Measurements from ENCODE around the gene DTX3.
"Not testable (repeated sequence)": the region's sequence is repeated elsewhere in the genome, so short reads cannot be mapped to it uniquely, and the experiment has no call there.

Gene DTX3

DNA sequence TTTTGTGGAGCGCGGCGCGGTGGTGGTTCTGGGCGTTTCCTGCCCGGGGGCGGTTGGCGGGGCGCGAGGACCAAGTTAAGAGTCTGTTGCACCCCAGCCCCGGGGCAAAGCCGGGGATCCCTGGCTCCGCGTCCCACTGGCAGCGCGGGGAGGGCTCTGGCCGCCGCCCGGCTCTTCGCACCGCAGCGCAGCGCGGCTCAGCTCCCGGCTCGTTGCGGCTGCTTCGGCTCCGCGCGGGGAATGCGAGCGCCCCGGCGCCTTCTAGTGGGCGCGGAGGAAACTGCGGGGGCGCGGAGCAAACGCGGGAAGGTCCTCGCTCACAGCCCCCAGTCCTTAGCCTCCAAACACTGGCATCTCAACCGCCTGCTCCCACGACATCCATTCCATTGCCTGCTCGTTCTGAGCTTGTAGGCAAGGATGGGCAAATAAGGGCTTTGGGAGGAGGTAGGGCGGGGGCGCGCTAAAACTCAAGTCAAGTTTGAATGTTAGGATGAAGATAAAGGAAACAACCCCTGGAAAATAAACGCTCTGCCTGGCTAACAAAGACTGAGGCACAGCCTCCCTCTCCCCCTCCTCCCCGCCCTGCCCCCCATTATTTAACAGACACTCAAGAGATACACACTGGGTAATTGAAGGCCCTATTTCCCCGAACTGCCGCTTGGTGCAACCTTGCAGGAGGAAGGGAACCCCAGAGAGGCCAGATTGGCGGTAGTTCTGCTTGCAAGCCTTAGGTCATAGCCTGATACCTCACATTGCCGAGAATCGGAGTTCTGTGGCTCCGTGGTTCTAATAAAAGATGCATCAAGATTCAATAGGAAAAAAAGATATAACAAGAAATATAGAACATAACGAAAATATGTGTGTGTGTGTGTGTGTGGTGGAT lies 28.6 kb downstream of the DTX3 start, which contains the start of gene B4GALNT1:
B4GALNT1 (minus strand) TSS at position 244 of the 883 bp plus-strand sequence. CDS start 1,069 bp downstream, outside the sequence.
- peak; percentile 34 for DNase-seq

DNA sequence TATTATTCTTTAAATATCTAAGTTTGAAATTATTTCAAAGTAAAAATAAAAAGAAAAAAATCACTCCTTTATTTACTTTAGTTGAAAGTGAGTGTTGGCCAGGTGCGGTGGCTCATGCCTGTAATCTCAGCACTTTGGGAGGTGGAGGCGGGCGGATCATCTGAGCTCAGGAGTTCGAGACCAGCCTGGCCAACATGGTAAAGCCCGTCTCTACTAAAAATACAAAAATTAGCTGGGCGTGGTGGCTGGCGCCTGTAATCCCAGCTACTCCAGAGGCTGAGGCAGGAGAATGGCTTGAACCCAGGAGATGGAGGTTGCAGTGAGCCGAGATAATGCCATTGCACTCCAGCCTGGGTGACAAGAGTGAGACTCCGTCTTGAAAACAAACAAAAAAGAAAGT lies 32.1 kb downstream of the DTX3 start:
- DNase-seq, result not testable (repeated sequence)

DNA sequence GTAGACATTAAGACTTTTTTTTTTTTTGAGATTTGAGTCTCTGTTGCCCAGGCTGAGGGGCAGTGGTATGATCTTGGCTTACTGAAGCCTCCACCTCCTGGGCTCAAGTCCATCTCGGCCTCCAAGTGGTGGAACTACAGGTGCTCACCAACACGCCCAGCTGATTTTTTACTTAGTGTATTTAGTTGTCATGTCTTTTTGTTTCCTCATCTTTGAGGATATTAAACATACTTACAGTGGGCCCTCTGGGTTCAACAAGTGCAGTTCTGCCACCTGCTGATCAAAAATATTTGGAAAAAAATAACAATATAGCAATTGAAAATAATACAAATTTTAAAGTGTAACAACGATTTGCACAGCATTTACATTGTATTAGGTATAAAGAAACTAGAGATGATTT lies 32.7 kb downstream of the DTX3 start:
- DNase-seq, result no peak

DNA sequence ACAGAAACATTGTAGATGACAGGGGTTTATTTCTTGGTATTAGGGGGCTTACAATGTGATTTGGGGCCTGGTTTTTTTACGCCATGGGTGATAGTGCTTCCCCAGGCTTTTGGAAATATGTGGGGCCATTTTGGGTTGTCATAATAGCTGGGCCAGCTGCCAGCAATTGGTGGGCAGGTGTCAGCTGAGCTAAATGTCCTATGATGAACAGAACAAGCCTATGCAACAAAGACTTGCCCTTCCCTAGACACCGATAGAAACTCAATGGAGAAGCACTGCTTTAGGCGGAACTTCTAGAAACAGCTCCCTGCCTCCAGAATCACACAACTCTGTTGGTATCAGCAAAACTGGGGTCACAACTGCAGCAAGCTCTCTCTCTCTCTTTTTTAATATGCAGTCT lies 33.5 kb downstream of the DTX3 start:
- no peak for DNase-seq

DNA sequence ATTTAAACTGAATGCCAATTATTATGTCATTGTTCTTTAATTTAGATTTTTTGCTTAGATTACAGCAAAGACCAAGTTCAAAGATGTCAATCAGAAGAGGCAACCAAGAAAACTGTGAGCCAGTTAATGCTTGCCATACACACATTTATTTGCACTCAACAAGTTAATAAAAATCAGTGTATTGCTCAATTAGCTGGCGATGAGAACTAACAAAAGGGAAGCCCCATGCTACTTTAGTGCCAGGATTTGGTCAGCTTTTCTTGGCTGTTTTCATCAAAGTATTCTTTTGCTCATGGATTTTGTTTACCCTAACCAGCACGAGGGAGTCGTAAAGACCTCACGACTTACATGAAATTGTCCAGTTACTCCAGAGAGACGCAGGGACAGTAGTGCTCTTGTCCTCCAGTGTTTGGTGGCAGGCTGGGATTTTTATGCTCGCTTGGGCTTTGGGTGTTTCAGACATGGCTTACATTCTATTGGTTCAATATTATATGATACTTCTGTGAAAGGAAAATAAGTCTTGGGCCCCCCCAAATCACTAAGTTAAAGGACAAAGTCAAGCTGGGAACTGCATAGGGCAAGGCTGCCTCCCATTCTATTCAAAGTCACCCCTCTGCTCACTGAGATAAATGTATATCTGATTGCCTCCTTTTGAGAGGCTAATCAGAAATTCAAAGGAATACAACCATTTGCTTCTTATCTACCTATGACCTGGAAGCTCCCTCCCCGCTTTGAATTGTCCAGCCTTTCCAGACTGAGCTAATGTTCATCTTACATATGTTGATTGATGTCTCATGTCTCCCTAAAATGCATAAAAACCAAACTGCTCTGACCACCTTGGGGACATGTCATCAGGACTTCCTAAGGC lies 35.8 kb downstream of the DTX3 start:
- DNase-seq, result no peak

DNA sequence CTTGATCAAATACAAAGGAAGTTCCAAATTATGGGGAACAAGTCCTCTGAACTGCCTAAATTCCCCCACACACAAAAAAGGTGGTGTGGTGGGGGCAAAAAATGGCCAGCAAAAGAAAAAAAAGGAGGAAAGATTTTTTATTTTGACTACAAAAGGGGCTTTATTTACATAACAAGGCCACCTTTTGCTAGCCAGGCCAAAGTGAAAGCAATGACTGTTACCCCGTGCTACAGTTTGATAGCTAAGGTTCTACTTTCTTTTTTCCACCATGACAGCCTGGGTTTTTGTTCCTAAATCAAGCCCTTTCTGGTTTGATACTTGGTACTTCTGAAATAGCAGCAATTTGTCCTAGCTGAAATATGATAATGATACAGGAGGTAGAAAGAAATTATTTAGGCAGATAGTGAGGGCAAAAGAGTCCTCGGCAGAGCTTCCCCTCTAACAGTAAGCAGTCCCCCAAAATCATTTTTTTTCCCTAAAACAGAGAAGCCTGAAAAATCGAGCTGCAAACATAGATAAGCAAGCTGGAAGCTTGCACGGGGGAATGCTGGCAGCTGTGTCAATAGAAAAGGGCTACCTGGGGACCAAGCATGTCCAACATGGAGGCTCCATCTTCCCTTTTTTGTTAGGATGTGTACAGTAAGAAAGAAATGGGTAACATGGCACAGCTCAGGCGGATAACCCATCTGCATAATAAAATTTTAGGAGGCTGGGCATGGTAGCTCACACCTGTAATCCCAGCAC lies 37.2 kb downstream of the DTX3 start:
- DNase-seq, result no peak

DNA sequence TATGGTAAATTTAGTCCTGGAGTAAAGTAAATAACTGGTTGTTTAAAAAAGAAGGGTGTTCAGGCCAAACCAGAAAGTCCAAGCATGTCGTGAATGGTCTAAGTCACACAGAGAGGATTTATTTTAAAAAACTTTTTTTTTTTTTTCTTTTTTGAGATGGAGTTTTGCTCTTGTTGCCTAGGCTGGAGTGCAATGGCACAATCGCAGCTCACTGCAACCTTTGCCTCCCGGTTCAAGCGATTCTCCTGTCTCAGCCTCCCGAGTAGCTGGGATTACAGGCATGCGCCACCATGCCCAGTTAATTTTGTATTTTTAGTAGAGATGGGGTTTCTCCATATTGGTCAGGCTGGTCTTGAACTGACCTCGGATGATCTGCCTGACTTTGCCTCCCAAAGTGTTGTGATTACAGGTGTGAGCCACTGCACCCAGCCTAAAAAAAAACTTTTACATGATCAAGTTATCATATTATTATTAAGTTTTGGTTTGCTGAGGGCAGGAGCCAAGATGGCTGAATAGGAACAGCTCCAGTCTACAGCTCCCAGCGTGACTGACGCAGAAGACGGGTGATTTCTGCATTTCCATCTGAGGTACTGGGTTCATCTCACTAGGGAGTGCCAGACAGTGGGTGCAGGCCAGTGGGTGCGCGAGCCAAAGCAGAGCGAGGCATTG lies 41.5 kb downstream of the DTX3 start:
- DNase-seq, result peak; percentile 28

DNA sequence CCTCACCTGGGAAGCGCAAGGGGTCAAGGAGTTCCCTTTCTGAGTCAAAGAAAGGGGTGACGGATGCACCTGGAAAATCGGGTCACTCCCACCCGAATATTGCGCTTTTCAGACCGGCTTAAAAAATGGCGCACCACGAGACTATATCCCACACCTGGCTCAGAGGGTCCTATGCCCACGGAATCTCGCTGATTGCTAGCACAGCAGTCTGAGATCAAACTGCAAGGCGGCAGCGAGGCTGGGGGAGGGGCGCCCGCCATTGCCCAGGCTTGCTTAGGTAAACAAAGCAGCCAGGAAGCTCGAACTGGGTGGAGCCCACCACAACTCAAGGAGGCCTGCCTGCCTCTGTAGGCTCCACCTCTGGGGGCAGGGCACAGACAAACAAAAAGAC lies 42.0 kb downstream of the DTX3 start:
- DNase-seq, result not testable (repeated sequence)

DNA sequence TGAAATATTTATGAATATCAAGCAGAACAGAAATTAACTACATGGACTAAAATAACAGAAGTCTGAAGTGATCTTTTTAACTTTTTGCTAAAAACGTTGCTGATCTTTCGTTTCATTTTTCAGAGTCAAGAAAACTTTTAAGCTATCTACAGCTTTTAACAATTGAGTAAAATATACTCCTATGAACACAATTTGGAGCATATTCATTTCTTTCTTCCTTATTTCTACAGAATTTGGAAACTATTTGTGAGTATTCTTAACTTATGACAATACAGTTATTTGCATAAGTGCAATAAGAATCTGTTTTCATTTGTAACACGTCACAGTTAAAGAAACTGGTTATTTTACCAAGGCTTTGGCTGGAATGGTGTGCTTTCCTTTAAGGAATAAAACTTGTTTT lies 49.4 kb downstream of the DTX3 start:
- no peak for DNase-seq

DNA sequence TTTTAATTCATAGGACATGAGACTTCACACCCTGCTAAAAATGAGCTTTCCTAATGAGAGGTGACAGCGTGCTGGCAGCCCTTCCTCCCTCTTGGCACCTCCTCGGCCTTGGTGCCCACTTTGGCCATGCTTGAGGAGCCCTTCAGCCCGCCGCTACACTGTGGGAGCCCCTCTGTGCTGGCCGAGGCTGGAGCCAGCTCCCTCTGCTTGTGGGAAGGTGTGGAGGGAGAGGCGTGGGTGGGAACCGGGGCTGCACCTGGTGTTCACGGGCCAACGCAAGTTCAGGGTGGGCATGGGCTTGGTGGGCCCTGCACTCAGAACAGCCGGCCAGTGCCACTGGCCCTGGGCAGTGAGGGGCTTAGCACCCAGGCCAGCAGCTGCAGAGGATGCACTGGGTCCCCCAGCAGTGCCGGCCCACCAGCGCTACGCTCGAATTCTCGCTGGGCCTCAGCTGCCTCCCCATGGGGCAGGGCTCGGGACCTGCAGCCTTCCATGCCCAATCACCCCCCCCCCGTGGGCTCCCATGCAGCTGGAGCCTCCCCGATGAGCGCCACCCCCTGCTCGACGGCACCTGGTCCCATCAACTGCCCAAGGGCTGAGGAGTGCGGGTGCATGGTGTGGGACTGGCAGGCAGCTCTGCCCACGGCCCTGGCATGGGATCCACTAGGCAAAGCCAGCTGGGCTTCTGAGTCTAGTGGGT lies 51.1 kb downstream of the DTX3 start:
- DNase-seq, result no peak

DNA sequence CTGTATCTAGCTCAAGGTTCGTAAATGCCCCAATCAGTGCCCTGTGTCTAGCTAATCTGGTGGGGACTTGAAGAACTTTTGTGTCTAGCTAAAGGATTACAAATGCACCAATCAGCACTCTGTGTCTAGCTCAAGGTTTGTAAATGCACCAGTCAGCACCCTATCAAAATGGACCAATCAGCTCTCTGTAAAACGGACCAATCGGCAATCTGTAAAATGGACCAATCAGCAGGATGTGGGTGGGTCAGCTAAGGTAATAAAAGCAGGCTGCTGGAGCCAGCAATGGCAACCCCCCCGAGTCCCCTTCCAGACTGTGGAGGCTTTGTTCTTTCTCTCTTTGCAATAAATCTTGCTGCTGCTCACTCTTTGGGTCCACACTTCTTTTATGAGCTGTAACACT lies 51.8 kb downstream of the DTX3 start:
- DNase-seq, result not testable (repeated sequence)

DNA sequence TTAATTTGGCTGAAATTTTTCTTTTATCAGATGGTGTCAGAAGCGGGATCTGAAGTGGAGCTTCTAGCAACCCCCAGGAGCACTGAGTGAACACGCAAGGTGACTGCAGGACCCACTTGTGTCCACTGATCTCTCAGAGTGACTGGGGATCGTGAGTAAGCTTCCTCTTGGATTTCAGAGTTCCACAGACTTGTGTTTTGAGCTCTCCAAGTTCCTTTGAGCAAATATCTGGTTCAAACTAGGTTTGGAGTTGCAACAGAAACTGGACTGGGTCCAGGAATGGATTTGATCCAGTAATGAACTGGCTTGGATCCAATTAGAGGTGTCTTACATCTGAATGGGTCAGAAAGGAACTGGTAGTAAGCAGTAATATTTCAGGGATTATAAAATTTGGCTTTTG lies 53.1 kb downstream of the DTX3 start:
- no peak for DNase-seq

DNA sequence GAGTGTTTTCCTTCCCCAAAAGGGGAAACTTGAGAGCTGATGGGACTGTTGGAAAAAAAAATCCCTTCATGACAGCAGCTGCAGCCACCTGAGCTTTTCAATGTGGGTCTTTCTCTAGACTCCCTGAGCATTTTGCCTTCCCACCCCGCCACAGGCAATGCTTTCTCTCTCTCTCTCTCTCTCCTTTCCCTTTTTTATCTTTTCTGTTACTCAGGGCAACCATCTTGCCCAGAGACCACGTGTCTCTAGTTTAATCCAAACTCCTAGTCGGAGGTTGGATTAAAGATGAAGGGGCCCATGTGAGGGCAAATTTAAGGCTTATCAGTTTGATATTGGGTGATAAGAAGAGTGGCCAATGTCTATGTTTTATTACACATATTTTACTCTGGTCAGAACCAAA lies 54.3 kb downstream of the DTX3 start:
- DNase-seq, result no peak
